ENCODE data around the gene KCNQ5.

DNA sequence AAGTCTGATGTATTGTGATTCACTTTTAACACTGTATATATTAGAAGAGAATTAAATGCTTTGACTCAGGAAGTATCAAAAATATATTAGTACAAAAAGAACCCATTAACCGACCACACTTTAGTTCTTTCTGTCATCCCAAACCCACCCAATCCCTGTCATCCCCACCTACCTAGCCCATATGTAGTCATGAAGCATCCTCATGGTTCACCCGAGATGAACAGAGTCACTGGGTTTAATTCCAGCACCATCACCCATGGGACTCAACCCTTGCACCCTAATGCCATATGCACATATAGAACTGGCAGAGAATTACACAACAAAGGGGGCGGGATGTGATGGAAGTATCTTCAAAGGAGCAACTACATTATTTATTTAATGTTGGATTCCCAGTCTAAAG is 462.0 kb downstream of the KCNQ5 start:
- TF ChIP-seq, protein P1, sequence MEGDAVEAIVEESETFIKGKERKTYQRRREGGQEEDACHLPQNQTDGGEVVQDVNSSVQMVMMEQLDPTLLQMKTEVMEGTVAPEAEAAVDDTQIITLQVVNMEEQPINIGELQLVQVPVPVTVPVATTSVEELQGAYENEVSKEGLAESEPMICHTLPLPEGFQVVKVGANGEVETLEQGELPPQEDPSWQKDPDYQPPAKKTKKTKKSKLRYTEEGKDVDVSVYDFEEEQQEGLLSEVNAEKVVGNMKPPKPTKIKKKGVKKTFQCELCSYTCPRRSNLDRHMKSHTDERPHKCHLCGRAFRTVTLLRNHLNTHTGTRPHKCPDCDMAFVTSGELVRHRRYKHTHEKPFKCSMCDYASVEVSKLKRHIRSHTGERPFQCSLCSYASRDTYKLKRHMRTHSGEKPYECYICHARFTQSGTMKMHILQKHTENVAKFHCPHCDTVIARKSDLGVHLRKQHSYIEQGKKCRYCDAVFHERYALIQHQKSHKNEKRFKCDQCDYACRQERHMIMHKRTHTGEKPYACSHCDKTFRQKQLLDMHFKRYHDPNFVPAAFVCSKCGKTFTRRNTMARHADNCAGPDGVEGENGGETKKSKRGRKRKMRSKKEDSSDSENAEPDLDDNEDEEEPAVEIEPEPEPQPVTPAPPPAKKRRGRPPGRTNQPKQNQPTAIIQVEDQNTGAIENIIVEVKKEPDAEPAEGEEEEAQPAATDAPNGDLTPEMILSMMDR (IDR thresholded peaks at IDR 0.05): no peak
- TF ChIP-seq EZH2 (IDR thresholded peaks at IDR 0.05): no peak
- no peak for TF ChIP-seq EZH2phosphoT487 (IDR thresholded peaks at IDR 0.05)
